Lower lobe of right lung (tissue), 2 donors: ENCODE data around the gene FCRLA. TPM values are rescaled to one million over a fixed set of nuclear protein-coding genes. Genes with fewer than 3 reads are reported as not detected.

Experiments
- ATAC-seq, 2 donors: fragments of 200-7000 bp; cut with Tn5 transposase; one replicate each; pipeline ENCODE4 v1.9.1; 2020 to 2022; ENCODE audit warnings: mild to moderate bottlenecking in 2 of 2, moderate library complexity in 2 of 2
- DNase-seq: peaks from one replicate; pipeline ENCODE4 v3.0.0-alpha.2; 2020
- H3K27ac ChIP-seq: fragments of 200-600 bp; one replicate; pipeline ENCODE4 v1.8.0; 2022
- H3K27me3 ChIP-seq: fragments of 200-600 bp; one replicate; pipeline ENCODE4 v1.8.0; 2022; ENCODE audit warnings: low read depth
- H3K36me3 ChIP-seq: fragments of 200-600 bp; one replicate; pipeline ENCODE4 v1.8.0; 2022; ENCODE audit warnings: mild to moderate bottlenecking
- H3K4me1 ChIP-seq: fragments of 200-600 bp; one replicate; pipeline ENCODE4 v1.8.0; 2022
- H3K4me3 ChIP-seq: fragments of 200-600 bp; one replicate; pipeline ENCODE4 v1.8.0; 2022; ENCODE audit warnings: mild to moderate bottlenecking
- H3K9me3 ChIP-seq: fragments of 200-600 bp; one replicate; pipeline ENCODE4 v1.8.0; 2022
- intact Hi-C: fragments of 100-400 bp; cut with DNase I; formaldehyde crosslinking; loops from one replicate; pipeline ENCODE4 v1.11.0; 2022
- total RNA-seq: library from RNA; stranded (reverse); fragmentation: NEBNext Ultra II Directional; extraction: Animal tissue kit (Norgen Biotek cat#: 25700); gene quantifications from one replicate; pipeline ENCODE4 v1.2.1, GENCODE V29; 2021
- TF ChIP-seq, protein P1 (sequence below): fragments of 200-600 bp; IDR thresholded peaks from one replicate; pipeline ENCODE4 v1.8.0; 2022; ENCODE audit warnings: antibody characterized with exemption, mild to moderate bottlenecking
- donor health status: DM: no; HTN: yes; CAD: no; lungs with severe emphysema.

FCRLA gene
- total RNA-seq, 1 donor from 2014 or later: 0.32 TPM

DNA sequence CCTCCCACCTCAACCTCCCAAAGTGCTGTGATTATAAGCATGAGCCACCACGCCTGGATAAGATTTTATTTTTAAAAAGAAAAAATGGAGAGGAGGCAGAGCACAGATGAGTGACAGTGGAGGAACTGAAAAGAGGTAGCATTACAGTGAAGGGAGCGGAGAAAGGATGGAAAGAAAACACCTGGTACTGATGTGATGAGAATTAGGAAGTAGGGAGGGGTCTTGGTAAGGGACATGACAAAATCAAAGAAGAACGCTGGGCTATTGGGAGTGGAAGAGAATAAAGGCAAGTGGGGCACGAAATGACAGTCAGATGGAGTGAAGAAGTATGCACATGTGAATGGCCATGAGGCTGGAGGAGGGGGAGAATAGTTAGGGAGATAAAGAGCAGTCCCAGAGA is 2.3 kb downstream of the FCRLA start:
- no peak overlapping the region for H3K4me3 ChIP-seq
- H3K9me3 ChIP-seq: no peaks in the 10 kb centered on the region
- intact Hi-C loops: no loop called here
- H3K4me1 ChIP-seq: no peaks in the 10 kb centered on the region
- H3K27ac ChIP-seq: no peak overlapping the region
- DNase-seq: no peak
- no peaks in the 10 kb centered on the region for H3K27me3 ChIP-seq
- no peaks in the 10 kb centered on the region for H3K36me3 ChIP-seq
- TF ChIP-seq, protein P1, sequence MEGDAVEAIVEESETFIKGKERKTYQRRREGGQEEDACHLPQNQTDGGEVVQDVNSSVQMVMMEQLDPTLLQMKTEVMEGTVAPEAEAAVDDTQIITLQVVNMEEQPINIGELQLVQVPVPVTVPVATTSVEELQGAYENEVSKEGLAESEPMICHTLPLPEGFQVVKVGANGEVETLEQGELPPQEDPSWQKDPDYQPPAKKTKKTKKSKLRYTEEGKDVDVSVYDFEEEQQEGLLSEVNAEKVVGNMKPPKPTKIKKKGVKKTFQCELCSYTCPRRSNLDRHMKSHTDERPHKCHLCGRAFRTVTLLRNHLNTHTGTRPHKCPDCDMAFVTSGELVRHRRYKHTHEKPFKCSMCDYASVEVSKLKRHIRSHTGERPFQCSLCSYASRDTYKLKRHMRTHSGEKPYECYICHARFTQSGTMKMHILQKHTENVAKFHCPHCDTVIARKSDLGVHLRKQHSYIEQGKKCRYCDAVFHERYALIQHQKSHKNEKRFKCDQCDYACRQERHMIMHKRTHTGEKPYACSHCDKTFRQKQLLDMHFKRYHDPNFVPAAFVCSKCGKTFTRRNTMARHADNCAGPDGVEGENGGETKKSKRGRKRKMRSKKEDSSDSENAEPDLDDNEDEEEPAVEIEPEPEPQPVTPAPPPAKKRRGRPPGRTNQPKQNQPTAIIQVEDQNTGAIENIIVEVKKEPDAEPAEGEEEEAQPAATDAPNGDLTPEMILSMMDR: no peak
- ATAC-seq: no peak

DNA sequence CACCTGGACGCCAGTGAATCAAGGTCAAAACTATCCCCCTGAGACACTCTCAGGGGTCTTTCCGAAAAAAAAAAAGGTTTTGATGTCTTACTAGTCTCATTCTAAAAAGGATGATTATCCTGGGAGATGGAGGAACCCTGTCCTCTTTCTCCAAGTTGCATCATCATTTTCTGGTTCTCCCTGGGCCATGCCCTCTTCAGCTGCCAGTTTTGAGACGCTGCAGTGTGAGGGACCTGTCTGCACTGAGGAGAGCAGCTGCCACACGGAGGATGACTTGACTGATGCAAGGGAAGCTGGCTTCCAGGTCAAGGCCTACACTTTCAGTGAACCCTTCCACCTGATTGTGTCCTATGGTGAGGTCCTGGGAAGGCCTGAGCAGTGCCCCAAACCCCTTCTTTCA is 3.5 kb downstream of the FCRLA start:
- DNase-seq: no peak
- Histone ChIP-seq H3K27ac (no peak overlapping the region), H3K27me3 (no peaks in the 10 kb centered on the region), H3K4me3 (no peak overlapping the region), H3K36me3 (no peaks in the 10 kb centered on the region), H3K4me1 (no peaks in the 10 kb centered on the region), H3K9me3 (no peaks in the 10 kb centered on the region)
- TF ChIP-seq, protein P1: no peak
- no peak for ATAC-seq
- intact Hi-C loops: no loop called here

DNA sequence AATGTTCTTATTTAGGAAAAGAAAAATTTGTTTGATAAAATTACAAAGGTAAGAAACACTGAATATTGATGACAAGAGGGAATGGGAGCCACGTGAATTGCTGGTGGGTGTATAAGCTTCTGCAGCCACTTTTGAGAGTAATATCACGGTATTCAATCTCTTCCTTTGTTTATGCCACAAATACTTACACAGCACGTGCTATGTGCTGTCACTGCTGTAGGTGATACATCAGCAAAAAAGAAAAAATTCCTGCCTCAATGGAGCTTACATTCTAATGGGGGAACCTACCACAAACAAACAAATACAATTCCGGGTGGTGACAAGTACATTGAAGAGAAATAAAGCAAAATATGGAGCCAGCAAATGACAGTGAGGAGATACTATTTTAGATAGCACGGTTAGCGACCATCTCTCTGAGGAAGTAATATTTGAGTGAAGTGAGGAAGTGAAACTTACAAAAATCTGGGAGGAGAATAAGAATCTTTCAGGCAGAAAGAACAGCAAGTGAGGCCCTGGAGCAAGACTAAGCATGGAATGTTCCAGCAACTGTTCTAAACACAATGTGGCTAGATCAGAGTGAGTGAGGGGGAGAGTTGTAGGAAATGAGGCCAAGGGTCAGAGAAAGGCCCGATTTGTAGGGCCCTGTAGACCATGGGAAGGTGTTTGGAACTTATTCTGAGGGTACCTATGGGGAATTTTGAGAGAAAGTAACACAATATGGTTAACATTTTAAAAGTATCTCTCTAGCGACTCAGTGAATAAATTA is 11.7 kb downstream of the FCRLA start:
- no peaks in the 10 kb centered on the region for H3K36me3 ChIP-seq
- intact Hi-C loops: no loop called here
- DNase-seq (no peak), ATAC-seq (no peak)
- H3K4me3 ChIP-seq: no peak overlapping the region
- TF ChIP-seq, protein P1: no peak
- no peaks in the 10 kb centered on the region for H3K9me3 ChIP-seq
- H3K27me3 ChIP-seq: peaks cover 7% of the 10 kb centered on the region
- H3K4me1 ChIP-seq: peaks cover 4% of the 10 kb centered on the region
- H3K27ac ChIP-seq: no peak overlapping the region

DNA sequence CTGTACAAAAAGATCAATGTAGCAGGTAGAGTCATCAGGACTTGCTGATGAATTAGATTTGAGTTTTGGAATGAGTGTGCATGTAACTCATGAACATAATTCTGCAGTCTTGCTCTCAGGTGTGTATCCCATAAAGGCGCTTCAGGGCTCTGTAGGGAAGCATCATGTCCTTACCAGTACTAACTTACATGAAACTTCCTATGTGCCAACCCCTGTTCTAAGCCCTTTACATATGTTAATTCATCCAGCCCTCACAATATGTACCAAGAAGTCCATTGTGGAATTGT is 12.2 kb downstream of the FCRLA start:
- H3K4me3 ChIP-seq: no peak overlapping the region
- H3K27me3 ChIP-seq: peaks cover 7% of the 10 kb centered on the region
- no peaks in the 10 kb centered on the region for H3K9me3 ChIP-seq
- TF ChIP-seq, protein P1: no peak
- H3K4me1 ChIP-seq: peaks cover 4% of the 10 kb centered on the region
- H3K36me3 ChIP-seq: no peaks in the 10 kb centered on the region
- no peak overlapping the region for H3K27ac ChIP-seq
- ATAC-seq (no peak), DNase-seq (no peak)
- intact Hi-C loops: no loop called here

DNA sequence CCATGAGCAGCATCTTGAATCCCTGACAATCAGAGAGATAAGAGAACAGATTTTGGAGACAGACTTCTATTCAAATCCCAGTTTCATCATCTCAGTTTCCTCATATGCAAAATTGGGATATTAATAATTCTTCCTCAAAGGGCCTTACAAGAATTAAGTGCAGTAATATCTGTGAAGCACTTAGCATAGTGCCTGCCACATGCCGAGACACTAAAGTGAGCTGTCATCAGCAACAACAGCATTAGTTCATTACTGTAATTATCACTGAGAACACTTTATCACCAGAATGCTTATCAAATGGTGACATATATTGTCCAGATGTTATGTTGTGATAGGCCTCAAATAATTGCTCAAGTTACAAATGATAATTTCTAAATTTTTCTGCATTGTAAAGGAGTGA is 13.4 kb downstream of the FCRLA start:
- ATAC-seq (no peak), DNase-seq (no peak)
- intact Hi-C loops: no loop called here
- peaks cover 7% of the 10 kb centered on the region for H3K27me3 ChIP-seq
- no peak overlapping the region for H3K27ac ChIP-seq
- no peaks in the 10 kb centered on the region for H3K9me3 ChIP-seq
- H3K36me3 ChIP-seq: no peaks in the 10 kb centered on the region
- TF ChIP-seq, protein P1: no peak
- peaks cover 9% of the 10 kb centered on the region for H3K4me1 ChIP-seq
- H3K4me3 ChIP-seq: no peak overlapping the region
